AG09319 (cell line): Measurements from ENCODE around the gene EPGN.

ENCODE experiments used
- DNase-seq: peaks from one replicate; pipeline ENCODE4 v3.0.0-alpha.2; 2010; ENCODE audit warnings: low read depth; ENCODE audit errors: extremely low read depth
- CTCF ChIP-seq: IDR thresholded peaks from 2 replicates; pipeline ENCODE4 v1.5.1; 2011; ENCODE audit warnings: low read depth, mild to moderate bottlenecking, inconsistent platforms, low read length, moderate library complexity

The EPGN gene

GRCh38 chr4:74268643-74269042 is 39.6 kb upstream of the EPGN start:
- DNase-seq = no peak
- TF ChIP-seq CTCF = no peak

- DNase-seq = no peak
Measured at GRCh38 chr4:74278490-74278889, 29.8 kb upstream of the EPGN start.

GRCh38 chr4:74279716-74280115 is 28.6 kb upstream of the EPGN start:
- no peak for DNase-seq
- TF ChIP-seq CTCF = no peak

More at GRCh38 chr4:74278490-74278889, 29.8 kb upstream of the EPGN start:
- TF ChIP-seq CTCF = no peak

GRCh38 chr4:74282926-74283325 is 25.3 kb upstream of the EPGN start:
- TF ChIP-seq CTCF = no peak
- DNase-seq = no peak

GRCh38 chr4:74283614-74284013 is 24.7 kb upstream of the EPGN start:
- peak; percentile 22 for DNase-seq
- no peak for TF ChIP-seq CTCF

- DNase-seq = no peak
- TF ChIP-seq CTCF = no peak
Measured at GRCh38 chr4:74284053-74284452, 24.2 kb upstream of the EPGN start.

- TF ChIP-seq CTCF = no peak
- no peak for DNase-seq
Measured at GRCh38 chr4:74287164-74287563, 21.1 kb upstream of the EPGN start.
